Thyroid gland (tissue), 4 donors: Measurements from ENCODE around the gene PUM2.

ENCODE experiments used
- POLR2A ChIP-seq, 2 donors: fragments of 450-650 bp; IDR thresholded peaks; one replicate each; pipeline ENCODE4 v1.6.1; 2017; ENCODE audit warnings: antibody characterized with exemption in 2 of 2, mild to moderate bottlenecking in 2 of 2, moderate library complexity in 1 of 2
- TF ChIP-seq, protein P1 (sequence below), 6 experiments: fragments of 200-600 bp in 3 of 6; fragments of 450-650 bp in 3 of 6; sonication (generic) in 3 of 6; IDR thresholded peaks; one replicate each; pipeline ENCODE4 v1.5.1; 2016 to 2019; ENCODE audit warnings: antibody characterized with exemption in 6 of 6, mild to moderate bottlenecking in 2 of 6, inconsistent platforms in 1 of 6, moderate library complexity in 1 of 6

GRCh38 chr2:20377741-20378140 is 27.1 kb upstream of the PUM2 start:
- TF ChIP-seq, protein P1, sequence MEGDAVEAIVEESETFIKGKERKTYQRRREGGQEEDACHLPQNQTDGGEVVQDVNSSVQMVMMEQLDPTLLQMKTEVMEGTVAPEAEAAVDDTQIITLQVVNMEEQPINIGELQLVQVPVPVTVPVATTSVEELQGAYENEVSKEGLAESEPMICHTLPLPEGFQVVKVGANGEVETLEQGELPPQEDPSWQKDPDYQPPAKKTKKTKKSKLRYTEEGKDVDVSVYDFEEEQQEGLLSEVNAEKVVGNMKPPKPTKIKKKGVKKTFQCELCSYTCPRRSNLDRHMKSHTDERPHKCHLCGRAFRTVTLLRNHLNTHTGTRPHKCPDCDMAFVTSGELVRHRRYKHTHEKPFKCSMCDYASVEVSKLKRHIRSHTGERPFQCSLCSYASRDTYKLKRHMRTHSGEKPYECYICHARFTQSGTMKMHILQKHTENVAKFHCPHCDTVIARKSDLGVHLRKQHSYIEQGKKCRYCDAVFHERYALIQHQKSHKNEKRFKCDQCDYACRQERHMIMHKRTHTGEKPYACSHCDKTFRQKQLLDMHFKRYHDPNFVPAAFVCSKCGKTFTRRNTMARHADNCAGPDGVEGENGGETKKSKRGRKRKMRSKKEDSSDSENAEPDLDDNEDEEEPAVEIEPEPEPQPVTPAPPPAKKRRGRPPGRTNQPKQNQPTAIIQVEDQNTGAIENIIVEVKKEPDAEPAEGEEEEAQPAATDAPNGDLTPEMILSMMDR (IDR thresholded peaks at IDR 0.05): no peak
- no peak for TF ChIP-seq POLR2A (IDR thresholded peaks at IDR 0.05)
